Hepatocyte (in vitro differentiated cells): ENCODE results near the gene ALPP.
"Not testable (repeated sequence)": the region's sequence is repeated elsewhere in the genome, so short reads cannot be mapped to it uniquely, and the experiment has no call there.

Experiments
- CTCF ChIP-seq: fragments of 200-600 bp; sonication (generic); IDR thresholded peaks from 2 replicates; pipeline ENCODE4 v1.5.1; 2016; ENCODE audit warnings: antibody characterized with exemption, mild to moderate bottlenecking; ENCODE audit not compliant: poor library complexity
- EZH2 ChIP-seq: fragments of 200-600 bp; sonication (generic); IDR thresholded peaks from 2 replicates; pipeline ENCODE4 v1.6.1; 2016; ENCODE audit warnings: antibody characterized with exemption, mild to moderate bottlenecking, borderline replicate concordance
- EZH2phosphoT487 ChIP-seq: fragments of 200-600 bp; sonication (generic); IDR thresholded peaks from one replicate; pipeline ENCODE4 v1.6.1; 2018; ENCODE audit warnings: antibody characterized with exemption, mild to moderate bottlenecking, low read depth, moderate library complexity; ENCODE audit not compliant: unreplicated experiment, severe bottlenecking

DNA sequence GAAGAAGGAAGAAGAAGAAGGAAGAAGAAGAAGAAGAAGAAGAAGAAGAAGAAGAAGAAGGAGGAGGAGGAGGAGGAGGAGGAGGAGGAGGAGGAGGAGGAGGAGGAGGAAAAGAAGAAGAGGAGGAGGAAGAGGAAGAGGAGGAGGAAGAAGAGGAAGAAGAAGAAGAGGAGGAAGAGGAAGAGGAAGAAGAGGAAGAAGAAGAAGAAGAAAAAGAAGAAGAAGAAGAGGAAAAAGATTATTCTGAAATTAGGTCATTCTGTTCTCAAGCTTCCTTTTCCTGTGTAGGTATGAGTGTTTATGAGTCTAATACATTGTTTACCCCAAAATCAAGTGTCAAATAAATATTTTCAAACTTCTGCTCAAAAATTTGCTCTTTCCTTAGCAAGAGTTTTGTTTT lies 6.5 kb downstream of the ALPP start:
- not testable (repeated sequence) for TF ChIP-seq CTCF, EZH2, EZH2phosphoT487
